ENCODE data around the gene EIF3L.

EIF3L gene

GRCh38 chr22:37933711-37934376, 84.6 kb downstream of the EIF3L start:
- no peak overlapping the region for H3K4me3 ChIP-seq (ENCODE audit: low read depth, low read length)
- TF ChIP-seq CTCF (IDR thresholded peaks at IDR 0.05; ENCODE audit: low read depth, low read length, missing control alignments), result peak; percentile 97
- peak; percentile 40 for DNase-seq (ENCODE audit: low read depth)
